ENCODE results near the gene ARMC5. TPM values are rescaled to one million over a fixed set of nuclear protein-coding genes. Genes with fewer than 3 reads are reported as not detected.
"Not testable (repeated sequence)": the region's sequence is repeated elsewhere in the genome, so short reads cannot be mapped to it uniquely, and the experiment has no call there.

ARMC5 gene, protein sequence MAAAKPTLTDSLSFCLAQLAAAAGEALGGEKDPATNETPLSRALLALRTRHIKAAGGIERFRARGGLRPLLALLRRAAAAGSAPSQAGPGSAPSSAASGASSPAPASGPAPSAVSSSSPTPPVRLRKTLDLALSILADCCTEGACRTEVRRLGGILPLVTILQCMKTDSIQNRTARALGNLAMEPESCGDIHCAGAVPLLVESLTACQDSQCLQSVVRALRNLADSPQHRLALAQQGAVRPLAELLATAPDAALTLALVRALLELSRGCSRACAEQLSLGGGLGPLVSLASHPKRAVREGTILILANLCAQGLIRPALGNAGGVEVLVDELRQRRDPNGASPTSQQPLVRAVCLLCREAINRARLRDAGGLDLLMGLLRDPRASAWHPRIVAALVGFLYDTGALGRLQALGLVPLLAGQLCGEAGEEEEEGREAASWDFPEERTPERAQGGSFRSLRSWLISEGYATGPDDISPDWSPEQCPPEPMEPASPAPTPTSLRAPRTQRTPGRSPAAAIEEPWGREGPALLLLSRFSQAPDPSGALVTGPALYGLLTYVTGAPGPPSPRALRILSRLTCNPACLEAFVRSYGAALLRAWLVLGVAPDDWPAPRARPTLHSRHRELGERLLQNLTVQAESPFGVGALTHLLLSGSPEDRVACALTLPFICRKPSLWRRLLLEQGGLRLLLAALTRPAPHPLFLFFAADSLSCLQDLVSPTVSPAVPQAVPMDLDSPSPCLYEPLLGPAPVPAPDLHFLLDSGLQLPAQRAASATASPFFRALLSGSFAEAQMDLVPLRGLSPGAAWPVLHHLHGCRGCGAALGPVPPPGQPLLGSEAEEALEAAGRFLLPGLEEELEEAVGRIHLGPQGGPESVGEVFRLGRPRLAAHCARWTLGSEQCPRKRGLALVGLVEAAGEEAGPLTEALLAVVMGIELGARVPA
- total RNA-seq (2014; rRNA removed; shearing (Covaris generic)) = 6.1 and 6.7 TPM in 2 replicates

DNA sequence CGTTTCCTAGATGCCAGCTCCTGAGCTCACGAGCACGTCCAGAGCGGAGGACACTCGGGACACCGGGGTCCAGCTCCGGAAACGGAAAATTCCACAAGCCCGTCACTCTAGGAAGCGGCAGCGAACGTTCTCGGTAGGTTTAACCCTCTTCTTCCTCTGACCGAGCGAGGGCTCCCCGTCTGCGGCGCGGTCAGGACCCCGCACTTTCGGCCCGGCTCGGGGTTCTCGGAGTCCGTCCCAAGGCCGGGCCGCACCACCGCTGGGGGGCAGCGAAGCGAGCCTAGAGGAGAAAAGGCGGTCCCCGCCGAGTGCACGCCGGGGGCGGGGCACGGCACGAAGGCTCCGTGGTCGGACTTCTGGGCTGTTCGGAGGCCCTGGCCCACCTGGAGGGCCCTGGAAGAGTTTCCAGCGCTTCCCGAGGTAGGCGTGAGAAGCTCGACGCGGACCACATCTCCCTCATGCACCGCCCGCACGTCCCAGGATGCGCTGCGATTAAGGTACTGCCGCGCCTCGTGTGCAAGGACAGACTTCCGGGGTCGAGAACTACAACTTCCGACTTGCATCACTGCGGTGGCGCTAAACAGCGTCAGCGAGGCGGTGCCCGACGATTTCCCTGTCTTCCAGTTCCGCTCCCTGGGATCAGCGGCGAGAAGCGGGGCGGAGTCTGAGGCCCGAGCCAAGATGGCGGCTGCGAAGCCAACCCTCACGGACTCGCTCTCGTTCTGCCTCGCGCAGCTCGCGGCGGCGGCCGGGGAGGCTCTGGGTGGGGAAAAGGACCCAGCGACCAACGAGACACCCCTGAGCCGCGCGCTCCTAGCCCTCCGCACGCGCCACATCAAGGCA is at the start of gene ARMC5:
TSS of gene ARMC5 (plus strand) at position 658 of the 843 bp plus-strand sequence. CDS start at position 682, 24 bp downstream.
- peak; percentile 97 to 98 for DNase-seq
- Histone ChIP-seq H3K4me1 (no peaks in the 10 kb centered on the region), H3K27ac (peak within 1 kb of the TSS; percentile 100), H3K36me3 (no peaks in the 10 kb centered on the region; the same call in 1 of the 2 replicates), H3K4me3 (peak within 1 kb of the TSS; percentile 94), H3K9me3 (replicated peaks) (no peaks in the 10 kb centered on the region), H3K27me3 (no peaks in the 10 kb centered on the region)

DNA sequence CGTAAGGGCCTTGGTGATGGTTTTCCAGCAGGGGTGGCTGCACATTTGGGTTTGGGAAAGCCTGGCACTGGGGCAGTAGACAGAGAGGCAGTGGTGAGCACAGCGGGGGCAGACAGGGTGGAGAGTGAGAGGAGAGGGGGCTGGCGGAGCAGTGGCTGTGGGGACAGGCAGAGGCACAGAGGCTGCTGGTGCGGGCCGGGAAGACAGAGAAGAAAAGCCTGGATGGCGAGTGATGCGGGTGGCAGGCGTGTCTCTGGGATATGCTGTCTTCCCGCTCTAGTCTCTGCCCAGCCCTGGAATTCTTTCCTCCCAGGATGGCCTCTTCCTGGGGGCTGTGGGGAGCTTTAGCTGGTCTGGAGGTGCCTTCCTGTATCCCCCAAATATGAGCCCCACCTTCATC is 49.2 kb upstream of the ARMC5 start:
- Histone ChIP-seq H3K9me3 (replicated peaks) (no peaks in the 10 kb centered on the region), H3K36me3 (no peaks in the 10 kb centered on the region), H3K27me3 (peaks cover 8% of the 10 kb centered on the region; the same call in 1 of the 2 replicates), H3K27ac (no peak overlapping the region), H3K4me3 (no peak overlapping the region), H3K4me1 (no peaks in the 10 kb centered on the region)
- DNase-seq = no peak

DNA sequence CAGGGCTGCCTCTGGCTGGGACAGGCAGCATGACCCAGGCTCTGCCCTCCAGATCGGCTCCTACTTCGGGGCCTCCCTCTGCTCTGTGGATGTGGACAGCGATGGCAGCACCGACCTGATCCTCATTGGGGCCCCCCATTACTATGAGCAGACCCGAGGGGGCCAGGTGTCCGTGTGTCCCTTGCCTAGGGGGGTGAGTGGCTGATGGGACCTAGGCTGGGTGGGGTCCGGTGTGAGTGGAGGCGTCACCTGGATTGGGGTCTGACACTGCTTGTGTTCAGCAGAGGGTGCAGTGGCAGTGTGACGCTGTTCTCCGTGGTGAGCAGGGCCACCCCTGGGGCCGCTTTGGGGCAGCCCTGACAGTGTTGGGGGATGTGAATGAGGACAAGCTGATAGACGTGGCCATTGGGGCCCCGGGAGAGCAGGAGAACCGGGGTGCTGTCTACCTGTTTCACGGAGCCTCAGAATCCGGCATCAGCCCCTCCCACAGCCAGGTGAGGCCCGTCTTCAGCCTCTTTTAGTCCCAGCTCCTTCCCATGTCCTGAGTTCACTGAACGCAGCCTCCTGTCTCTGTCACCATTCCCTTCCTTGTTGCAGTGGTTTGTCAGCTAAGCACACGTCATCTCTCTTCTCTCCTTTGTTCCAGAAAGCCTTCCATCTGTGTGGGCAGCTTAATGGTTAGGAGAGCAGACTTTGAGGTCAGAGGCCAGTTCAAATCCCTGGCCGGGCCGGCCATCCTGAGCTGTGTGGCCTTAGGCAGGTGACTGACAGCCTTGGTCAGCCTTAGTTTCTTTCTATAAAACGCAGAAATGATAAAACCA is 48.1 kb upstream of the ARMC5 start:
- H3K36me3 ChIP-seq = no peaks in the 10 kb centered on the region
- no peak for DNase-seq
- no peak overlapping the region for H3K27ac ChIP-seq
- H3K9me3 ChIP-seq (replicated peaks) = no peaks in the 10 kb centered on the region
- H3K27me3 ChIP-seq = peaks cover 8% of the 10 kb centered on the region; the same call in 1 of the 2 replicates
- H3K4me1 ChIP-seq = no peaks in the 10 kb centered on the region
- no peak overlapping the region for H3K4me3 ChIP-seq

DNA sequence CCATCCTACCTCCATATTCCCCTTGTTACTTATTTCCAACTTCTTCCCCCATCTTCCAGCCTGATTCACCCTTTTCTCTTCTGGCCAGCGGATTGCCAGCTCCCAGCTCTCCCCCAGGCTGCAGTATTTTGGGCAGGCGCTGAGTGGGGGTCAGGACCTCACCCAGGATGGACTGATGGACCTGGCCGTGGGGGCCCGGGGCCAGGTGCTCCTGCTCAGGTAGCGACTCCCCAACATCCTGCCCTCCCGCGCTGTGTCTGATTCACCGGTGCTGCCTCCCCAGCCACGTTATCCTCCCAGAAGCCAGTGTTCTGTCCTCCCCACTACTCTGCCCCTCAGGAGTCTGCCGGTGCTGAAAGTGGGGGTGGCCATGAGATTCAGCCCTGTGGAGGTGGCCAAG is 46.6 kb upstream of the ARMC5 start:
- H3K27ac ChIP-seq = no peak overlapping the region
- no peak overlapping the region for H3K4me3 ChIP-seq
- H3K27me3 ChIP-seq = peaks cover 8% of the 10 kb centered on the region; the same call in 1 of the 2 replicates
- no peaks in the 10 kb centered on the region for H3K9me3 ChIP-seq (replicated peaks)
- H3K36me3 ChIP-seq = no peaks in the 10 kb centered on the region
- no peak for DNase-seq
- no peaks in the 10 kb centered on the region for H3K4me1 ChIP-seq

DNA sequence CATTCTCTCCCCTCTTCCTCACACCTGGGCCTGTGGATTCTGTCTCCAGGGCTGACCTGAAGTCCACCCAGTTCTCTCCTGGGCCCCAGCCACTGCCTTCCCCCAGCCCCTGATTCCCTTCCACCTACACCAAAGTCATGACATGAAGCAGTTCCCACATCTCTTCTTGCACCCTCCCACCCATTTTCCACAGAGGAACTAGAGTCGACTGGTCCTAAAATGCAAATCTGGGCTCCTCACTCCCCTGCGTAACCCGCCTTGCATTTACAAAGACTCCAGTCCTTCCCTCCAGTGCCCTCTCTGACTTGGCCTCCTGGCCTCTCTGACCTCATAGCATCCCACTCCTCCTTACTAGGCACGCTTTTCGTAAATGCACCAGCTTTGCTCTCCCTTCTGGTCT is 45.9 kb upstream of the ARMC5 start:
- Histone ChIP-seq H3K9me3 (replicated peaks) (no peaks in the 10 kb centered on the region), H3K27me3 (peaks cover 7% of the 10 kb centered on the region; the same call in 1 of the 2 replicates), H3K36me3 (no peaks in the 10 kb centered on the region), H3K4me3 (no peak overlapping the region), H3K27ac (no peak overlapping the region), H3K4me1 (no peaks in the 10 kb centered on the region)
- DNase-seq = no peak

DNA sequence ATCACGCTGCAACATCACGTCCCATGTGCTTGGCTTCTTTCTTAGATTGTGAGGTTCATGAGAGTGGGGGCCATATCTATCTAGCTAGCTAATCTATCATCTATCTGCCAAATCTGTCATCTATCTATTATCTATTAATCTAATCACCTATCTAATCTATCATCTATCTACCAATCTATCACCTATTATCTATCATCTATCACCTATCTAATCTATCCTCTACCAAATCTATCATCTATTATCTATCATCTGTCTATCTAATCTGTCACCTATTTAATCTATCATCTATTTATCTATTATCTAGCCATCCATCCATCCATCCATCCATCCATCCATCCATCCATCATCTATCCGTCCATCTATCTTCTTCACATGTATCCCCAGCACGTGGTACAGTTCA is 45.4 kb upstream of the ARMC5 start:
- Histone ChIP-seq H3K4me1 (no peaks in the 10 kb centered on the region), H3K36me3 (no peaks in the 10 kb centered on the region), H3K27ac (no peak overlapping the region), H3K4me3 (no peak overlapping the region), H3K27me3 (peaks cover 6% of the 10 kb centered on the region; the same call in 1 of the 2 replicates), H3K9me3 (replicated peaks) (no peaks in the 10 kb centered on the region)
- DNase-seq = no peak

DNA sequence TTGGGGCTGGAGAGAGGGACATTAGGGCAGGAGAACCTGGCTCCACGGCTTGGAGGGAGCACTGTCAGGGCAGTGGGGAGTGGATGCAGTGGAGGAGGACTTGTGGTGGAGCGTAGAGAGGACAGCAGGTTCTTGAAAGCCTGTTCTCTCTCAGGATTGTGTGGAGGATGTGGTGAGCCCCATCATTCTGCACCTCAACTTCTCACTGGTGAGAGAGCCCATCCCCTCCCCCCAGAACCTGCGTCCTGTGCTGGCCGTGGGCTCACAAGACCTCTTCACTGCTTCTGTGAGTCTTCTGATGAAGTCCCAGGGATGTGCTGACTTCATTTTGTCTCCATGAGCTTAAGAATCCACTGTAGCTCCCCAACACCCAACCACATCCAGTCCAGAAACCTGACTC is 44.6 kb upstream of the ARMC5 start:
- Histone ChIP-seq H3K4me3 (no peak overlapping the region), H3K4me1 (no peaks in the 10 kb centered on the region), H3K27me3 (peaks cover 6% of the 10 kb centered on the region; the same call in 1 of the 2 replicates), H3K27ac (no peak overlapping the region), H3K36me3 (no peaks in the 10 kb centered on the region), H3K9me3 (replicated peaks) (no peaks in the 10 kb centered on the region)
- DNase-seq = no peak

DNA sequence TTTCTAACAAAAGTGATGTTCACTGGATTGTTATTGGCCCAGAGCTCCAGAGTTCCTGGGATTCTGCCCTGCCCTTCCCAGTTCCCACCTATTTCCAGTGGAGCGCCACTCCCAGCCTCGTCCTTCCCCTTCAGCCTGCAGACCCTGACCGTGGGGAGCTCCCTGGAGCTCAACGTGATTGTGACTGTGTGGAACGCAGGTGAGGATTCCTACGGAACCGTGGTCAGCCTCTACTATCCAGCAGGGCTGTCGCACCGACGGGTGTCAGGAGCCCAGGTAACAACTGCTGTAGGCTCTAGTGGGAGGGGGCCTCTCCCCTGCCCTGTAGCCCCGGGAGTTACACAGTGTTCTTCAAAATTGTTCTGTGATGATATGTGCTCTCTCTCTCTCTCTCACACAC is 42.9 kb upstream of the ARMC5 start:
- H3K27ac ChIP-seq = no peak overlapping the region
- H3K27me3 ChIP-seq = peaks cover 2% of the 10 kb centered on the region; the same call in 1 of the 2 replicates
- H3K36me3 ChIP-seq = no peaks in the 10 kb centered on the region
- DNase-seq = no peak
- H3K9me3 ChIP-seq (replicated peaks) = no peaks in the 10 kb centered on the region
- H3K4me1 ChIP-seq = no peaks in the 10 kb centered on the region
- H3K4me3 ChIP-seq = no peak overlapping the region

DNA sequence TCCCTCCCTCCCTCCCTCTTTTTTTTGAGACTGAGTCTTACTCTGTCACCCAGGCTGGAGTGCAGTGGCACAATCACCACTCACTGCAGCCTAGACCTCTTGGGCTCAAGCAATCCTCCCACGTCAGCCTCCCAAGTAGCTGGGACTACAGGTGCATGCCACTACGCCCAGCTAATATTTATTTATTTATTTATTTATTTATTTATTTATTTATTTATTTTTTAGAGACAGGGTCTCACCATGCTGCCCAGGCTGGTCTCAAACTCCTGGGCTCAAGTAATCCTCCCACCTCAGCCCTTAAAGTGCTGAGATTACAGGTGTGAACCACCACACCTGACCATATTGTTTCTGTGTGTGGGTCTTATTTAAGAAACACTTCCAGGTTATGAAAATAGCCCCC is 42.3 kb upstream of the ARMC5 start:
- not testable (repeated sequence) for H3K4me1 ChIP-seq; H3K4me3 ChIP-seq; H3K36me3 ChIP-seq; H3K9me3 ChIP-seq (replicated peaks); DNase-seq; H3K27me3 ChIP-seq; H3K27ac ChIP-seq

DNA sequence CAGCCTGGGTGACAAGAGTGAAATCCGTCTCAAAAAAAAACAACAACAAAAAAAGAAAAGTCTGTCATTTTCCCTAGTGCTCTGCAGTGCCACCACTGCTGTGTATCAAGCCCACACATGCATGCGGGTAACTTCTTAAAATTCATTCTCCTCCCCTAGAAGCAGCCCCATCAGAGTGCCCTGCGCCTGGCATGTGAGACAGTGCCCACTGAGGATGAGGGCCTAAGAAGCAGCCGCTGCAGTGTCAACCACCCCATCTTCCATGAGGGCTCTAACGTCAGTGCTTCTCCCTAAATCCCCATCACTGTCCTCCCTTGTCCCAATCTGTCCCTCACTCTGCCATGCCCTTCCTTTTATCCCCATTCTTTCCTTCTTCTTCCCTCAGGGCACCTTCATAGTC is 41.4 kb upstream of the ARMC5 start:
- H3K9me3 ChIP-seq (replicated peaks) = no peaks in the 10 kb centered on the region
- DNase-seq = no peak
- no peaks in the 10 kb centered on the region for H3K4me1 ChIP-seq
- no peak overlapping the region for H3K4me3 ChIP-seq
- no peaks in the 10 kb centered on the region for H3K27me3 ChIP-seq
- no peaks in the 10 kb centered on the region for H3K36me3 ChIP-seq
- no peak overlapping the region for H3K27ac ChIP-seq

DNA sequence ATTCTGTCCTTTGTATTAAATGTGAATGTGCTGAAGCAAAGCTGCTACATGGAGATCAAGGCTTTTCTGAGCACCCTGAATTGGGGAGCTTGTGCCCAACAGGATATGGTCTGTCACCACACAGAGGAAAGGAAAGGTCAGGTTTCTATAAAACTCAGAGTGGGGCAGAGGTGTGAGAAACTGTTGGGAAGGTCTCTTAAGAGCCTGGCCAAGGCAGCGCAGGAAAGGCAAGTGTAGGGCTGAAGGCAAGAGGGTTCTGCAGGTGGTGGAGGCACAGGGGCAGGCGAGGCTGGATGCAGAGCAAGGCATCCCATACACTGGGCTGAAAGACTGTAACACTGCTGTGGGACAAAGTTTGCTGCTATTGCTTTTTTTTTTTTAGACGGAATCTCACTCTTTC is 39.3 kb upstream of the ARMC5 start:
- no peaks in the 10 kb centered on the region for H3K36me3 ChIP-seq
- no peaks in the 10 kb centered on the region for H3K9me3 ChIP-seq (replicated peaks)

DNA sequence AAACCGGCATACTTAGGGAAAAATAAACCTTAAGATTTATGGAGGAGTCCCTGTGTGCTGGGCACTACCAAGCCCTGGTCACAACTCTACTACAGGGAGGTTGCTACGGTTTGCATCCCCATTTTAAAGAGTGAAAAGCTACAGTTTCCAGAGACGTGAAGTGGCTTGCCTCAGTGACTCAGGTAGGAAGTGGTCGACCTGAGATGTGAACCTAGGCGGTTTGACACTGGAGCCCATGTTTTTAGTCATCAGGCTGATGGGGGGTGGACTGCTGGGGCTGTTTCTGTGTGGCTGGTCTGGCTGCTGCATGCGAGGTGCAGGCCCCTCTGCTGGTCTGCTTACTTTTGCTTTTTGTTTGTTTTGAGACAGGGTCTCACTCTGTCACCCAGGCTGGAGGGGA is 37.7 kb upstream of the ARMC5 start:
- Histone ChIP-seq H3K4me3 (no peak overlapping the region), H3K4me1 (no peaks in the 10 kb centered on the region), H3K27me3 (no peaks in the 10 kb centered on the region), H3K9me3 (replicated peaks) (no peaks in the 10 kb centered on the region), H3K36me3 (no peaks in the 10 kb centered on the region), H3K27ac (no peak overlapping the region)
- no peak for DNase-seq

More for the DNA sequence above, 39.3 kb upstream of the ARMC5 start:
- Histone ChIP-seq H3K27ac (no peak overlapping the region), H3K27me3 (no peaks in the 10 kb centered on the region), H3K4me1 (no peaks in the 10 kb centered on the region), H3K4me3 (no peak overlapping the region)
- no peak for DNase-seq

DNA sequence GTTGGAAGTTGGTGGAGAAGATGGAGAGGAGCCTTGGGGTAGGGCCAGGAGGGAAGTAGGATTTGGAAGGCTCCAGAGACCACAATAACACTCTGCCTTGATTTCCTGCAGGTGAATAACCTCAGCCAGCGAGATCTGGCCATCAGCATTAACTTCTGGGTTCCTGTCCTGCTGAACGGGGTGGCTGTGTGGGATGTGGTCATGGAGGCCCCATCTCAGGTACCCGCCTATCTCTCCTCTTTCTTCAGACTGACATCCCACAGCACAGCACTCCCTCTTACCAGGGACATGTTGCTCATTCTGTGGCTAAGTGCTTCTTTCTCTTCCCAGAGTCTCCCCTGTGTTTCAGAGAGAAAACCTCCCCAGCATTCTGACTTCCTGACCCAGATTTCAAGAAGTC is 36.1 kb upstream of the ARMC5 start:
- Histone ChIP-seq H3K27ac (no peak overlapping the region), H3K36me3 (no peaks in the 10 kb centered on the region), H3K4me3 (no peak overlapping the region), H3K27me3 (no peaks in the 10 kb centered on the region), H3K4me1 (no peaks in the 10 kb centered on the region), H3K9me3 (replicated peaks) (no peaks in the 10 kb centered on the region)
- no peak for DNase-seq

DNA sequence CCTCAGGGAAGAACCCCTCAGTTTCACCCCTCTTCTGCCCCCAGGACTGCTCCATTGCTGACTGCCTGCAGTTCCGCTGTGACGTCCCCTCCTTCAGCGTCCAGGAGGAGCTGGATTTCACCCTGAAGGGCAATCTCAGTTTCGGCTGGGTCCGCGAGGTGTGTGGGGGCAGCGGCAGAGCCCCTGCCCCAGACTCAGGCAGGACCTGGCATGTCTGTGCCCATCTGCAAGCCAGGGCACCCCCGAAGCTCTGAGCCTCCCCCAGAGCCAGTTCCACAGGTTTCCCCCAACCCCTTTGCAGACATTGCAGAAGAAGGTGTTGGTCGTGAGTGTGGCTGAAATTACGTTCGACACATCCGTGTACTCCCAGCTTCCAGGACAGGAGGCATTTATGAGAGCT is 35.5 kb upstream of the ARMC5 start:
- no peak overlapping the region for H3K4me3 ChIP-seq
- H3K27me3 ChIP-seq = no peaks in the 10 kb centered on the region
- H3K9me3 ChIP-seq (replicated peaks) = no peaks in the 10 kb centered on the region
- H3K4me1 ChIP-seq = no peaks in the 10 kb centered on the region
- no peak for DNase-seq
- H3K36me3 ChIP-seq = no peaks in the 10 kb centered on the region
- no peak overlapping the region for H3K27ac ChIP-seq

Measured in SJCRH30 (cell line).